ENCODE data around the gene RNASEH2C. TPM values are rescaled to one million over a fixed set of nuclear protein-coding genes. Genes with fewer than 3 reads are reported as not detected.
A peak's percentile ranks its signal among the peaks of the same experiment; 100 is the strongest.
"Not testable (repeated sequence)": the region's sequence is repeated elsewhere in the genome, so short reads cannot be mapped to it uniquely, and the experiment has no call there.

Gene RNASEH2C
- polyA plus RNA-seq, 3 donors from 2014 or later = 37.4 to 160 (median 124) TPM

DNA sequence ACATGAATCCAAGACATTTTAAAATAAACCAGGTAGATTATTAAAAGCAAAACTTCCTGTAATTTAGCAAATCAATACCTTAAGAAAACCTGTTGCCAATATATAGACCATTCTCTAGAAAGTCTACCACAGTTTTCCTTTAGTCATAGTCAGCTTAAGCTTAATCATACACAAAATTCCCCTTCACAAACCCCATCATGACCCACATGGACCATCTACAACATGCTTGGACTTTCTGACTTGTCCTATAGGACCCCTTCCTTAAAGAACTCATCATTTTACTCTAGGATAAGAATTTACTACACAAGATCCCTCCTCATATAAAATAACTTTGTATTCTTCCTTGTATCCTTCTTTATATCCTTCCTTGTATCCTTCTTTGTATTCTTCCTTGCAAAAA lies 16.2 kb upstream of the RNASEH2C start:
- DNase-seq = no peak
- H3K4me1 Mint-ChIP-seq = no peaks in the 10 kb centered on the region
- peaks cover 1 to 23% (median 10%) of the 10 kb centered on the region in 3 donors for H3K27me3 Mint-ChIP-seq (ENCODE audit: low read depth in 3 of 3)
- H3K4me3 Mint-ChIP-seq = no peak overlapping the region
- H3K27ac Mint-ChIP-seq = no peak overlapping the region
- peaks cover 0 to 3% (median 0%) of the 10 kb centered on the region in 3 donors for H3K36me3 Mint-ChIP-seq
- H3K9me3 Mint-ChIP-seq = no peaks in the 10 kb centered on the region

DNA sequence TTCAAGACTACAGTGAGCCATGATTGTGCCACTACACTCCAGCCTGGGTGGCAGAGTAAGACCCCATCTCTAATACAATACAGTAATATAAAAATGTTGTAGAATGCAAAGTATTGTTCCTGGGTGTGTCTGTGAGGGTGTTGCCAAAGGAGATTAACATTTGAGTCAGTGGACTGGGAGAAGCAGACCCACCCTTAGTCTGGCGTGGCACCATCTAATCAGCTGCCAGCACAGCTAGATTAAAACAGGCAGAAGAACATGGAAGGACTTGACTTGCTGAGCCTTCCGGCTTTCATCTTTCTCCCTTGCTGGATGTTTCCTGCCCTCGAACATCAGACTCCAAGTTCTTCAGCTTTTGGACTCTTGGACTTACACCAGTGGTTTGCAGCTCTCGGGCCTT lies 14.5 kb upstream of the RNASEH2C start:
- not testable (repeated sequence) for H3K36me3 Mint-ChIP-seq, H3K27ac Mint-ChIP-seq, H3K4me3 Mint-ChIP-seq, H3K9me3 Mint-ChIP-seq, H3K4me1 Mint-ChIP-seq, DNase-seq
- H3K27me3 Mint-ChIP-seq (ENCODE audit: low read depth in 3 of 3) = peaks cover 2 to 25% (median 10%) of the 10 kb centered on the region in 3 donors

DNA sequence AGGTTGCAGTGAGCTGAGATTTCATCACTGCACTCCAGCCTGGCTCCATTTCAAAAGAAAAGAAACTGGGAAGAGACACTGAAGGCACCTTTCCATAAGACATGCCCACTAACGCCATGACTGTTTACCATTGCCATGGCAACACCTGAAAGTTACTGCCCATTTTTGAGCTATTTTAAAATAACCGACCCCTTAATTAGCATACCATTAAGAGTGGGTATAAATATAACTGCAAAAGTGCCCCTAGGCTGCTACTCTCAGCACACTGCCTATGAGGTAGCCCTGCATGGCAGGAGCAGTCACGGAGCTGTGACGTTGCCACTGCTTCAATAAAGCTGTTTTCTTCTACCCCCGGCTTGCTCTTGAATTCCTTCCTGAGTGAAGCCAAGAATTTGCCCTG lies 9.9 kb upstream of the RNASEH2C start:
- no peak overlapping the region for H3K4me3 Mint-ChIP-seq
- no peaks in the 10 kb centered on the region for H3K9me3 Mint-ChIP-seq
- no peak overlapping the region for H3K27ac Mint-ChIP-seq
- H3K4me1 Mint-ChIP-seq = no peaks in the 10 kb centered on the region
- H3K36me3 Mint-ChIP-seq = no peaks in the 10 kb centered on the region
- DNase-seq = no peak
- H3K27me3 Mint-ChIP-seq (ENCODE audit: low read depth in 3 of 3) = peaks cover 2 to 17% (median 3%) of the 10 kb centered on the region in 3 donors

DNA sequence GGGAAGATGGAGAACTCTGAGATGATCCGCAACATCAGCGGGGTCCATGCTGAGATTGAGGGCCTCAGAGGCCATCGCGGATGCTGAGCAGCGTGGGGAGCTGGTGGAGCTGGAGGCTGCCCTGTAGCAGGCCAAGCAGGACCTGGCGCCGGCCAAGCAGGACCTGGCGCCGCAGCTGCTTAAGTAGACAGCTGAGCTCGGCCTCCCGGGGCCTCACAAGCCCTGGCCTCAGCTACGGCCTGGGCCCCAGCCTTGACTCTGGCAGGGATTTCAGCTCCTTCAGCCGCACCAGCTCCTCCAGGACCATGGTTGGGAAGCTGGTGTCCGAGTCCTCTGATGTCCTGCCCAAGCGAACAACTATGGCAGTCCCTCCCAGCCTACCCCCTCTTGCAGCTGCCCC lies 7.3 kb upstream of the RNASEH2C start:
- H3K4me3 Mint-ChIP-seq = no peak overlapping the region
- H3K9me3 Mint-ChIP-seq = no peaks in the 10 kb centered on the region
- no peaks in the 10 kb centered on the region for H3K36me3 Mint-ChIP-seq
- no peak for DNase-seq
- H3K27me3 Mint-ChIP-seq (ENCODE audit: low read depth in 3 of 3) = peaks cover under 1 to 8% (median 2%) of the 10 kb centered on the region in 3 donors
- no peak overlapping the region for H3K27ac Mint-ChIP-seq
- H3K4me1 Mint-ChIP-seq = no peaks in the 10 kb centered on the region

DNA sequence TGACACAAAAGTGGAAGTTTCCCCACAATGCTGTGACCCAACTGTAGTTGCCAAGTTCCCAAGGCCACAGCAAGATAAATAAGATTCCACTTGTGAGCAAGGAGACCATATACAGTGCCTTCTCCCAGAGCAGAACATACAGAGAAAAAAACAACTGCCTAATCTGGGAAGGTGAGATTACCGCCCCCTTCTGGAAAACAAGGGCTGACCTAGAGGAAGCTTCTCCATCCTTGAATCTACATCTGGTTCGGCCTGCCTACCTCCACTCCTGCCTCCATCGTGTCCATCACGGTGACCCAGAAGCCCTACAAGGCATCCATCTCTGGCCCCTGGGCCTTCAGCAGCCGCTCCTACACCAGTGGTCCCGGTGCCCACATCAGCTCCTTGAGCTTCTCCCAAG lies 6.1 kb upstream of the RNASEH2C start:
- Mint-ChIP-seq H3K4me3 (no peak overlapping the region), H3K4me1 (no peaks in the 10 kb centered on the region), H3K27ac (no peak overlapping the region), H3K27me3 (ENCODE audit: low read depth in 3 of 3) (peaks cover 0 to 5% (median 0%) of the 10 kb centered on the region in 3 donors), H3K9me3 (no peaks in the 10 kb centered on the region), H3K36me3 (no peaks in the 10 kb centered on the region)
- DNase-seq = no peak

DNA sequence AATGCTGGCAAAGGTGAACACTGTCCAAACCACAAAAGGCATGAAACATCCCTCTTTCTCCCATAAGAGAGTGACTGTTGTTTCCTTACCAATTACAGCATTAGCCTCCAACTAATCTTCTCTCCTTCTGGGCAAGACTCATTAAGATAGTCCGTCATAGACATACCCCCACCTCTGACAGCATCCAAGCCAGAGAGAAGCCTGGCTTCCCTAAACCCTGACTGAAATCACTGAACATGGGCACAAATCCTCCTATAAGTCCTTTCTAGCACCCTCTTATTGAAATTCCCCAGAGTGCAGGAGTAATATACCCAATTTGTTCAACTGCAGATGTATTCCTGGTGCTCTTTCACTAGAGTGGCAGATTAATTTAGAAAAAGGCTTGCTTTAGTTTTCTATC lies 1.7 kb upstream of the RNASEH2C start:
- peaks cover 0 to 11% (median 4%) of the 10 kb centered on the region in 3 donors for H3K36me3 Mint-ChIP-seq
- peaks cover 25 to 29% of the 10 kb centered on the region in 2 donors for H3K4me1 Mint-ChIP-seq
- DNase-seq = no peak
- no peak overlapping the region for H3K27ac Mint-ChIP-seq
- peaks cover 0 to 10% (median 2%) of the 10 kb centered on the region in 3 donors for H3K27me3 Mint-ChIP-seq (ENCODE audit: low read depth in 3 of 3)
- peak overlapping the region in 3 of 5 donors; percentile 12 to 49 (median 42) for H3K4me3 Mint-ChIP-seq
- no peaks in the 10 kb centered on the region for H3K9me3 Mint-ChIP-seq

DNA sequence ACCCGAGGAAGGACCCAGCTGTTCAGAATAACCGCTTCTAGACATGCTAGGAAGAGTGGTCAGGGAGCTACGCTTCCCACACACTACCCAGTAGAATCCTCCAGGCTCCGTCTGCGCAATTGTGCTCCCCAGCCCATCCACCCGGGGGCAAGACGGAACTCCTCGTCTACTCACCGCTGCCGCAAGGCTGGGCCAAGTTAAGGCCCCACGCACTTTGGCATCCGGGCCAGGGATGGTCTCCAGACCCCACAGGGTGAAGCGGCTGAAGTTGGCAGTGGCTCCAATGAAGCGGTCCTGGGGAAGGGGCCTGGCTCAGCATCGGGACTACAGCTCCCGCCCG lies 757 bp downstream of the RNASEH2C start:
- no peak for DNase-seq
- Mint-ChIP-seq H3K9me3 (no peaks in the 10 kb centered on the region), H3K36me3 (peaks cover 7 to 24% (median 8%) of the 10 kb centered on the region in 3 donors), H3K4me1 (peaks cover 30% of the 10 kb centered on the region in 2 donors), H3K4me3 (peak overlapping the region; percentile 87 to 92 (median 89)), H3K27ac (peak overlapping the region; percentile 71 to 88 (median 86)), H3K27me3 (ENCODE audit: low read depth in 3 of 3) (peaks cover 0 to 12% (median 0%) of the 10 kb centered on the region in 3 donors)

DNA sequence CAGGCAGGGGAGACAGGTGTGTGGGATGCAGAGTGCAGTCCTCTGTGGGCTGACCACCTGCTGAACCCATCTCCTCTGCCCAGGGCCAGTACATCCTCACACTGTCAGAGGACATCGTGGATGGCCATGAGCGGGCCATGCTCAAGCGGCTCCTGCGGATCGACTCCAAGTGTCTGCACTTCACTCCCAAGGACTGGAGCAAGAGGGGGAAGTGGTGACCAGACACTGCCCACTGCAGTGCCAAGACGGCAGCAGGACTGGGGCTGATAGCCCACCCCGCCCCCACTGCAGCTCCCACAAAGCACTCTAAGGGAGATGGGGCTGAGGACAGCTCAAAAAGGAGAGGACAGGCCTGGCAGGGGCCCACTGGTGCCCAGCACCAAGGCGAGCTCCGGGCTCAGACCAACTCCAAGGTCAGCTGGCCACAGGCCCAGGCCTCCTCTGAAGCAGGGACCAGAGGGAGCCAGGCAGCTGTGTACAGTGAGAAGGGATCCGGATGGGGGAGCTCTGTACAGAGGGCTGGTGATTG lies 1.6 kb downstream of the RNASEH2C start:
- Mint-ChIP-seq H3K4me1 (peaks cover 30 to 33% of the 10 kb centered on the region in 2 donors), H3K27ac (peak overlapping the region in 3 of 6 donors; percentile 8 to 86 (median 39)), H3K27me3 (ENCODE audit: low read depth in 3 of 3) (peaks cover 0 to 14% (median 0%) of the 10 kb centered on the region in 3 donors), H3K9me3 (no peaks in the 10 kb centered on the region), H3K4me3 (peak overlapping the region; percentile 42 to 92 (median 89)), H3K36me3 (peaks cover 12 to 29% (median 13%) of the 10 kb centered on the region in 3 donors)
- DNase-seq = no peak

DNA sequence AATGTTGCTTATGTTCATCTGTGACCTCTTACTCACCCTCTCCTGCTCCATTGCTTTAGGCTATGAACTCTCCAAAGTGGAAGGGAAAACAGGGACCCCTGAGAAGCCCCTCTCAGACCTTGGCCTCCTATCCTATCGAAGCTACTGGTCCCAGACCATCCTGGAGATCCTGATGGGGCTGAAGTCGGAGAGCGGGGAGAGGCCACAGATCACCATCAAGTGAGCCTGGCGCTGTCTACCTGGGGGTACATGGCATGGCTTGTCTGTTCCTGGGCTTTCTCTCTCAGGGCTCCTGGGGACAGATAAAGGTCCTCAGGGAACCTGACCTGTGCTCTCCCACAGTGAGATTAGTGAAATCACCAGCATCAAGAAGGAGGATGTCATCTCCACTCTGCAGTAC lies 2.1 kb downstream of the RNASEH2C start:
- peaks cover 30 to 36% of the 10 kb centered on the region in 2 donors for H3K4me1 Mint-ChIP-seq
- H3K36me3 Mint-ChIP-seq = peaks cover 12 to 32% (median 13%) of the 10 kb centered on the region in 3 donors
- H3K9me3 Mint-ChIP-seq = no peaks in the 10 kb centered on the region
- peaks cover 0 to 14% (median 2%) of the 10 kb centered on the region in 3 donors for H3K27me3 Mint-ChIP-seq (ENCODE audit: low read depth in 3 of 3)
- DNase-seq = no peak
- H3K4me3 Mint-ChIP-seq = peak overlapping the region; percentile 42 to 92 (median 89)
- peak overlapping the region in 2 of 6 donors; percentile 49 to 86 for H3K27ac Mint-ChIP-seq

DNA sequence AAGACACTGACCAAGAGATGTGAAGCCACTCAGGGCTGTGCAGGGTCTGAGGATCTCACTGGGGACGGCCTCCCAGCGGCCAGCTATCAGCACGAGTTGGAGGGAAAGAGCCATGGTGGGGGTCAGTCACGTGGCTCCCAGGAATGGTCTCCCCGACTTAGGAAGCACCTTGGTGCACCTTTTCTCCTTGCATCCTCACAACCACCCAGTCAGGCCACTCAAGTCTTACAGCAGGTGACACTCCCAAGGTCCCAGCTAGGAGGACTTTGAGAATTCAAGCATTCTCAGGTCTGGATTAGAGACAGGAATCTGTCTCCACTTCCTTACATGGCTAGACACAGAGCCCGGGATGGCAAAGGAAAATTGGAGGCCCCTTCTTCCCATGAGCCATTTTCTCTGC lies 2.7 kb downstream of the RNASEH2C start:
- peaks cover 12 to 33% (median 13%) of the 10 kb centered on the region in 3 donors for H3K36me3 Mint-ChIP-seq
- peaks cover 30 to 38% of the 10 kb centered on the region in 2 donors for H3K4me1 Mint-ChIP-seq
- H3K4me3 Mint-ChIP-seq = peak overlapping the region in 2 of 5 donors; percentile 19 to 29

DNA sequence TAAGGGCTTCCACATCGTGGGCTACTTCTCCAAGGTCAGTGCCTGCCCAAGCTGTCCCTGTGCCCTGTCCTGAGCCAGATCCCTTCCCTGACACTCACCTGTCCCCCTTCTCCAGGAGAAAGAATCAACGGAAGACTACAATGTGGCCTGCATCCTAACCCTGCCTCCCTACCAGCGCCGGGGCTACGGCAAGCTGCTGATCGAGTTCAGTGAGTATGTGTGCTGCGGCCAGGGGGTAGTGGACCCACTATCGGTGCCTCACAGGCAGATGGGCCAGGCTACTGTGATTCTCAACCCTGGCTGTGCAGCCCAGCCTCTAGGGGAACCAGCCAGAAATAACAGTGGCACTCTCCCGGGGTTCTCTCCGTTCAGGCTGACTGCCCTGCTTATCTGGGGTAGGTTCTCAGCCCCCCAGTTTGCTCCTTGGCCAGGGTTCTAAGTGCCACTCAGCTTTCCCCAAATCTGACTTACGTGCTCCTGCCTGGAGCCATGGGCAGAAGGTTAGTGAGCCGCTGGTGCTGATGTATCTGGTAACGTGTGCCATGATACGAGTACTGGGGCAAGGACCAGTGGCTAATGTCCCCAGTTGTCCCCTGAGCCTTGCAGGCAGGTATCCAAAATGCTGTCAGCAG lies 3.7 kb downstream of the RNASEH2C start:
- Mint-ChIP-seq H3K27ac (peak overlapping the region in 2 of 6 donors; percentile 23 to 39), H3K27me3 (ENCODE audit: low read depth in 3 of 3) (peaks cover 5 to 19% (median 7%) of the 10 kb centered on the region in 3 donors), H3K9me3 (no peaks in the 10 kb centered on the region), H3K4me1 (peaks cover 39 to 45% of the 10 kb centered on the region in 2 donors), H3K4me3 (peak overlapping the region in 1 of 5 donors; percentile 30), H3K36me3 (peaks cover 12 to 33% (median 13%) of the 10 kb centered on the region in 3 donors)
- no peak for DNase-seq

More for the DNA sequence above, 2.7 kb downstream of the RNASEH2C start:
- DNase-seq = no peak
- Mint-ChIP-seq H3K27me3 (ENCODE audit: low read depth in 3 of 3) (peaks cover 0 to 14% (median 2%) of the 10 kb centered on the region in 3 donors), H3K27ac (no peak overlapping the region), H3K9me3 (no peaks in the 10 kb centered on the region)

DNA sequence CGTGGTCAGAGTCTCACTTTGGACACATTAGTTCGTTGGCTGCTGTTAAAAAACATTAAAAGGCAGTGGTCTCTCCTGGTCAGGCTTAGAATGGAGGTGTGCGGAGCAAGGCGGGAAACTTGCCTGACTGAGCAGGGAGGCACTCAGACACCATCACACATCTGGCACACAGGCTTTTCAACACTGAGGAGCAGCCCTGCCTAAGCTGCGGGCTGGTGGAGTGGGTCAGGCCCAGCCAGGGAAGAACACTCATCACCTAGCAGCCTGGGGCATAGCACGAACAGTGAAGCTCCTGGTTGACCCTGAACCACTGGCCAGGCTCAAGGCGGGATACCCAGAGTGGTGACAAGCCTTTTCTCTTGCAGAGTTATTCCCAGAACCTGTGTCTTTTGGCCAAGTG lies 4.3 kb downstream of the RNASEH2C start:
- peak overlapping the region in 3 of 6 donors; percentile 31 to 61 (median 39) for H3K27ac Mint-ChIP-seq

DNA sequence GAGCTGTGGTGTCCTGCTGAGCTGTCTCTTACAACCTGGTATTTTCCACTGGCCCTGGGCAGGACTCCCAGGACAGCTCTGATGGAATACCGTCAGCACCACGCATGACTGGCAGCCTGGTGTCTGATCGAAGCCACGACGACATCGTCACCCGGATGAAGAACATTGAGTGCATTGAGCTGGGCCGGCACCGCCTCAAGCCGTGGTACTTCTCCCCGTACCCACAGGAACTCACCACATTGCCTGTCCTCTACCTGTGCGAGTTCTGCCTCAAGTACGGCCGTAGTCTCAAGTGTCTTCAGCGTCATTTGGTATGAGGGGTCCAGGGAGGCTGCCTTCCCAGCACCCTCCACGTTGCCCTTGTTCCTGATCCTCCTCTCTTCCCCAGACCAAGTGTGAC lies 6.2 kb downstream of the RNASEH2C start:
- Mint-ChIP-seq H3K4me1 (peaks cover 33 to 41% of the 10 kb centered on the region in 2 donors), H3K4me3 (peak overlapping the region in 2 of 5 donors; percentile 12 to 14), H3K27me3 (ENCODE audit: low read depth in 3 of 3) (peaks cover 9 to 21% (median 10%) of the 10 kb centered on the region in 3 donors), H3K9me3 (no peaks in the 10 kb centered on the region), H3K36me3 (peaks cover 12 to 33% (median 13%) of the 10 kb centered on the region in 3 donors), H3K27ac (peak overlapping the region in 4 of 6 donors; percentile 40 to 79 (median 68))
- DNase-seq = no peak

More for the DNA sequence above, 4.3 kb downstream of the RNASEH2C start:
- peaks cover 9 to 25% (median 10%) of the 10 kb centered on the region in 3 donors for H3K27me3 Mint-ChIP-seq (ENCODE audit: low read depth in 3 of 3)
- peaks cover 12 to 33% (median 13%) of the 10 kb centered on the region in 3 donors for H3K36me3 Mint-ChIP-seq
- H3K4me3 Mint-ChIP-seq = peak overlapping the region in 1 of 5 donors; percentile 29
- peaks cover 44 to 49% of the 10 kb centered on the region in 2 donors for H3K4me1 Mint-ChIP-seq
- H3K9me3 Mint-ChIP-seq = no peaks in the 10 kb centered on the region
- DNase-seq = no peak
